Endodermal cell (in vitro differentiated cells): ENCODE results near the gene PPP1R12A. TPM values are rescaled to one million over a fixed set of nuclear protein-coding genes. Genes with fewer than 3 reads are reported as not detected.

Source experiments
- DNase-seq: peaks from one replicate; pipeline ENCODE4 v3.0.0-alpha.2; 2017
- H3K27ac ChIP-seq: 2 replicates; pipeline ENCODE4 v1.5.1; 2013; ENCODE audit warnings: mild to moderate bottlenecking, low read depth, low read length, moderate library complexity
- H3K27me3 ChIP-seq: 2 replicates; pipeline ENCODE4 v1.6.1; 2013; ENCODE audit warnings: mild to moderate bottlenecking, low read length, moderate library complexity; ENCODE audit not compliant: insufficient read depth, control insufficient read depth, poor library complexity, severe bottlenecking
- H3K36me3 ChIP-seq: 2 replicates; pipeline ENCODE4 v1.7.0; 2013; ENCODE audit warnings: mild to moderate bottlenecking, low read length, moderate library complexity; ENCODE audit not compliant: control insufficient read depth, insufficient read depth
- H3K4me1 ChIP-seq: one replicate; pipeline ENCODE4 v1.7.0; 2013; ENCODE audit warnings: low read length; ENCODE audit not compliant: control insufficient read depth, insufficient read depth
- H3K4me3 ChIP-seq: 2 replicates; pipeline ENCODE4 v1.5.1; 2013; ENCODE audit warnings: mild to moderate bottlenecking, low read length, moderate library complexity
- H3K9ac ChIP-seq: 2 replicates; pipeline ENCODE4 v1.6.1; 2013; ENCODE audit warnings: mild to moderate bottlenecking, low read length, moderate library complexity; ENCODE audit not compliant: poor library complexity, severe bottlenecking; ENCODE audit errors: extremely low read depth
- H3K9me3 ChIP-seq: 2 replicates; pipeline ENCODE4 v1.6.1; 2013; ENCODE audit warnings: mild to moderate bottlenecking, low read length, moderate library complexity; ENCODE audit not compliant: control insufficient read depth
- H3K27ac Mint-ChIP-seq: 2 replicates; pipeline ENCODE4 v1.8.0; 2020; ENCODE audit warnings: mixed read lengths
- H3K27me3 Mint-ChIP-seq: 2 replicates; pipeline ENCODE4 v1.8.0; 2021; ENCODE audit warnings: mild to moderate bottlenecking, mixed read lengths; ENCODE audit not compliant: insufficient read depth
- H3K36me3 Mint-ChIP-seq: 2 replicates; pipeline ENCODE4 v1.8.0; 2020; ENCODE audit warnings: low read depth, mixed read lengths
- H3K4me1 Mint-ChIP-seq: 2 replicates; pipeline ENCODE4 v1.8.0; 2020; ENCODE audit warnings: mixed read lengths
- H3K4me3 Mint-ChIP-seq: 2 replicates; pipeline ENCODE4 v1.8.0; 2020; ENCODE audit warnings: mild to moderate bottlenecking, moderate library complexity, mixed read lengths
- H3K9me3 Mint-ChIP-seq: 2 replicates; pipeline ENCODE4 v1.8.0; 2020; ENCODE audit warnings: mild to moderate bottlenecking, mixed read lengths
- CTCF ChIP-seq: fragments of 200-600 bp; sonication (generic); conservative IDR thresholded peaks from 2 replicates; pipeline ENCODE4 v1.5.0; 2021; ENCODE audit warnings: antibody characterized with exemption, mild to moderate bottlenecking
- WGBS, 2 experiments: methylation state at CpG; one replicate each; pipeline versions ENCODE4 v1.1.5 to v1.1.7; 2013; ENCODE audit warnings: missing lambda C conversion rate in 2 of 2, mixed read lengths in 1 of 2; ENCODE audit not compliant: insufficient coverage in 1 of 2, insufficient read length in 1 of 2; 5-methylcytosine and 5-hydroxymethylcytosine counted together
- total RNA-seq, 2 donors: library from RNA; stranded (reverse); fragmentation: NEBNext Ultra II Directional in 1 of 2; extraction: Animal tissue kit (Norgen Biotek cat#: 25700) in 1 of 2; gene quantifications; 2 replicates in 1 of 2; 3 replicates in 1 of 2; pipeline ENCODE4 v1.2.1, GENCODE V29; 2021

Gene PPP1R12A
- total RNA-seq, 2 donors from 2014 or later = 80.0 to 94.7 TPM

GRCh38 chr12:79955561-79955960, 20.7 kb upstream of the PPP1R12A start:
- Histone ChIP-seq H3K9ac (no peak overlapping the region), H3K27ac (no peak overlapping the region), H3K9me3 (peaks cover 17% of the 10 kb centered on the region), H3K27me3 (no peaks in the 10 kb centered on the region), H3K4me3 (no peak overlapping the region), H3K4me1 (no peaks in the 10 kb centered on the region), H3K36me3 (no peaks in the 10 kb centered on the region)
- Mint-ChIP-seq H3K4me1 (no peaks in the 10 kb centered on the region), H3K36me3 (no peaks in the 10 kb centered on the region), H3K9me3 (peaks cover 7% of the 10 kb centered on the region), H3K27ac (no peak overlapping the region), H3K27me3 (no peaks in the 10 kb centered on the region), H3K4me3 (no peak overlapping the region)
- 89 to 100% methylated on average over 1 to 3 of the region's 3 CpGs for WGBS, 2 experiments
- DNase-seq = no peak
- no peak for TF ChIP-seq CTCF

DNA sequence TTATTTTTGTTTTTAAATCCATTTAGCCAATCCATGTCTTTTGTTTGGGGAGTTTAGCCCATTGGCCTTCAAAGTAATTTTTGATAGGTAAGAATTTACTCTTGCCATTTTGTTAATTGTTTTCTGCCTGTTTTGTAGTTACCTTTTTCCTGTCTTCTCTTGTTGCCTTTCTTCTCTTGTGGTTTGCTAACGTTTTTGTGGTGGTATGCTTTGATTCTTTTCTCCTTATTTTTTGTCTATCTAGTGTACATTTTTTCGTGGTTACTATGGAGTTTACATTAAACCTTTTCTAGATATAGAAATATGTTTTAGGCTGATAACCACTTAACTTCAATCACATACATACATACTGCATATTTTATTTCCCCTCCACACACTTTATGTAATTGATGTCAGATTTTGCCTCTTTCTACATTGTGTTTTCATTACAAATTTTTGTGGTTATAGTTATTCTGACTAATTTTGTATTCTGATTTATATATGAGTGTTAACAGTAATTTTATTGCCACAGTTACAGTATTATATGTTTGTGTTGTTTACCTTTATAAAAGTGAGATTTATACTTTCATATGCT, 19.2 kb upstream of the PPP1R12A start:
- DNase-seq = no peak
- no peaks in the 10 kb centered on the region for H3K36me3 Mint-ChIP-seq
- Histone ChIP-seq H3K9ac (no peak overlapping the region), H3K4me1 (no peaks in the 10 kb centered on the region), H3K36me3 (no peaks in the 10 kb centered on the region), H3K4me3 (no peak overlapping the region), H3K27me3 (no peaks in the 10 kb centered on the region), H3K27ac (no peak overlapping the region), H3K9me3 (peaks cover 17% of the 10 kb centered on the region)
- no peaks in the 10 kb centered on the region for H3K27me3 Mint-ChIP-seq
- H3K27ac Mint-ChIP-seq = no peak overlapping the region
- TF ChIP-seq CTCF = no peak
- peaks cover 7% of the 10 kb centered on the region for H3K9me3 Mint-ChIP-seq
- no CpG with 5 or more reads among the region's 2 CpGs for WGBS, 2 experiments
- no peak overlapping the region for H3K4me3 Mint-ChIP-seq
- no peaks in the 10 kb centered on the region for H3K4me1 Mint-ChIP-seq

DNA sequence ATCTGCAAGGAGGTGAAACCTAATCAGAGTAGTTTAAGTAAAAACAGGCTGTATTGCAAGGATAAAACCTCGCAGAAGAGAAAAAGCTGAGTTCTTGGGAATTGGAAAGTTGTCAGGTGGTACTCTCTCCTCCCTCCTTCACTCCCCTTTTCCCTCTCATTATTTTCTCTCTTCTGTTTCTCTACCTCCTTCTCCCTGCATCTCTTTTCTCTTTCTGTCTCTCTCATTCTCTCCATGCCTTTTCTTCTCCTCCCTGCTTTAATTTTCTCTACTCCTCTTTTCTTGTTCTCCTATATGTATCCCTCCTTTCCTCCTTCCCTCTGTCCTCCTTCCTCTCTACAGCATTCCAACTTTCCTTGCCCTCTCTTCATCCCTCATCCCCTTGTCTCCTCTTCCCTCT, 14.2 kb upstream of the PPP1R12A start:
- H3K27me3 Mint-ChIP-seq = no peaks in the 10 kb centered on the region
- Histone ChIP-seq H3K9me3 (peaks cover under 1% of the 10 kb centered on the region), H3K27me3 (no peaks in the 10 kb centered on the region), H3K27ac (no peak overlapping the region), H3K4me1 (peaks cover 6% of the 10 kb centered on the region), H3K36me3 (no peaks in the 10 kb centered on the region), H3K4me3 (no peak overlapping the region), H3K9ac (no peak overlapping the region)
- H3K4me1 Mint-ChIP-seq = peaks cover 5% of the 10 kb centered on the region
- H3K36me3 Mint-ChIP-seq = no peaks in the 10 kb centered on the region
- no peak for DNase-seq
- 93 to 100% methylated on average over 1 of the region's 1 CpG for WGBS, 2 experiments
- H3K9me3 Mint-ChIP-seq = no peaks in the 10 kb centered on the region
- TF ChIP-seq CTCF = no peak
- no peak overlapping the region for H3K27ac Mint-ChIP-seq
- no peak overlapping the region for H3K4me3 Mint-ChIP-seq
